ENCODE measurements around the gene MPG. TPM values are rescaled to one million over a fixed set of nuclear protein-coding genes. Genes with fewer than 3 reads are reported as not detected.

MPG gene
- polyA plus RNA-seq, 1 donor (not counting 4 experiments of a cell fraction or from before 2014, with no cell fraction given): 22.7 TPM

- Histone ChIP-seq H4K20me1 (ENCODE audit: control insufficient read depth, extremely low read depth, insufficient read depth, low read length) (peaks cover 6% of the 10 kb centered on the region), H3K36me3 (ENCODE audit: control insufficient read depth in 2 of 2, extremely low read depth in 1 of 2, insufficient read depth in 2 of 2, low read length in 2 of 2) (peaks cover 21 to 35% of the 10 kb centered on the region in 2 experiments), H3K9me3 (ENCODE audit: control insufficient read depth, low read depth, low read length) (no peaks in the 10 kb centered on the region), H3K27ac (ENCODE audit: control insufficient read depth, insufficient read depth, low read length) (no peak overlapping the region), H3K79me2 (ENCODE audit: control insufficient read depth, insufficient read depth, low read length) (no peaks in the 10 kb centered on the region), H3K4me2 (ENCODE audit: control insufficient read depth, extremely low read depth, insufficient read depth, low read depth, low read length) (no peak overlapping the region), H3K9ac (ENCODE audit: control insufficient read depth, extremely low read depth, insufficient read depth, low read length) (no peak overlapping the region), H3K4me1 (ENCODE audit: control insufficient read depth, extremely low read depth, insufficient read depth, low read length) (no peaks in the 10 kb centered on the region), H2AFZ (ENCODE audit: control insufficient read depth, low read length) (no peak overlapping the region), H3K4me3 (ENCODE audit: control insufficient read depth in 2 of 3, extremely low read depth in 1 of 3, insufficient read depth in 2 of 3, low read depth in 1 of 3, low read length in 3 of 3) (no peak overlapping the region), H3K9me1 (ENCODE audit: control insufficient read depth, extremely low read depth, insufficient read depth, low read length) (no peaks in the 10 kb centered on the region), H3K27me3 (ENCODE audit: control insufficient read depth, extremely low read depth, insufficient read depth, low read length) (no peaks in the 10 kb centered on the region)
- DNase-seq (ENCODE audit: low read depth, low spot score) (no peak), FAIRE-seq (no peak)
- dilution Hi-C loops (cut with MboI; ENCODE audit: extremely low pct_ligation_motif_present, low sequenced_read_pairs): no loop called here
- no peak for TF ChIP-seq EZH2 (IDR thresholded peaks at IDR 0.05; ENCODE audit: low read length)
- TF ChIP-seq CTCF (optimal IDR thresholded peaks at IDR 0.05 in 1 of 3, IDR thresholded peaks at IDR 0.05 in 1 of 3, conservative IDR thresholded peaks at IDR 0.05 in 1 of 3; ENCODE audit: extremely low read depth in 1 of 3, insufficient read depth in 2 of 3, low read length in 3 of 3): no peak
Measured at GRCh38 chr16:102060-102855, 24.2 kb downstream of the MPG start.

GRCh38 chr16:104355-104754, 26.3 kb downstream of the MPG start:
- FAIRE-seq (no peak), DNase-seq (ENCODE audit: low read depth, low spot score) (no peak)
- Histone ChIP-seq H3K9me1 (ENCODE audit: control insufficient read depth, extremely low read depth, insufficient read depth, low read length) (no peaks in the 10 kb centered on the region), H3K9ac (ENCODE audit: control insufficient read depth, extremely low read depth, insufficient read depth, low read length) (no peak overlapping the region), H2AFZ (ENCODE audit: control insufficient read depth, low read length) (no peak overlapping the region), H3K4me1 (ENCODE audit: control insufficient read depth, extremely low read depth, insufficient read depth, low read length) (no peaks in the 10 kb centered on the region), H3K27ac (ENCODE audit: control insufficient read depth, insufficient read depth, low read length) (no peak overlapping the region), H3K9me3 (ENCODE audit: control insufficient read depth, low read depth, low read length) (no peaks in the 10 kb centered on the region), H3K79me2 (ENCODE audit: control insufficient read depth, insufficient read depth, low read length) (no peaks in the 10 kb centered on the region), H4K20me1 (ENCODE audit: control insufficient read depth, extremely low read depth, insufficient read depth, low read length) (peaks cover 4% of the 10 kb centered on the region), H3K4me2 (ENCODE audit: control insufficient read depth, extremely low read depth, insufficient read depth, low read depth, low read length) (no peak overlapping the region), H3K27me3 (ENCODE audit: control insufficient read depth, extremely low read depth, insufficient read depth, low read length) (no peaks in the 10 kb centered on the region), H3K4me3 (ENCODE audit: control insufficient read depth in 2 of 3, extremely low read depth in 1 of 3, insufficient read depth in 2 of 3, low read depth in 1 of 3, low read length in 3 of 3) (no peak overlapping the region), H3K36me3 (ENCODE audit: control insufficient read depth in 2 of 2, extremely low read depth in 1 of 2, insufficient read depth in 2 of 2, low read length in 2 of 2) (peaks cover 24 to 37% of the 10 kb centered on the region in 2 experiments)
- TF ChIP-seq EZH2 (IDR thresholded peaks at IDR 0.05; ENCODE audit: low read length) (no peak), CTCF (optimal IDR thresholded peaks at IDR 0.05 in 1 of 3, IDR thresholded peaks at IDR 0.05 in 1 of 3, conservative IDR thresholded peaks at IDR 0.05 in 1 of 3; ENCODE audit: extremely low read depth in 1 of 3, insufficient read depth in 2 of 3, low read length in 3 of 3) (no peak)
- dilution Hi-C loops (cut with MboI; ENCODE audit: extremely low pct_ligation_motif_present, low sequenced_read_pairs): no loop called here

Data from keratinocyte (primary cell).